Inflammatory macrophage treated with lipopolysaccharide for 4 hours (primary cell): ENCODE data around the gene FKBP8.
A peak's percentile ranks its signal among the peaks of the same experiment; 100 is the strongest.
"Not testable (repeated sequence)": the region's sequence is repeated elsewhere in the genome, so short reads cannot be mapped to it uniquely, and the experiment has no call there.

Experiments used
- DNase-seq: peaks from one replicate; pipeline ENCODE4 v3.0.0-alpha.2; 2020

Gene FKBP8

DNA sequence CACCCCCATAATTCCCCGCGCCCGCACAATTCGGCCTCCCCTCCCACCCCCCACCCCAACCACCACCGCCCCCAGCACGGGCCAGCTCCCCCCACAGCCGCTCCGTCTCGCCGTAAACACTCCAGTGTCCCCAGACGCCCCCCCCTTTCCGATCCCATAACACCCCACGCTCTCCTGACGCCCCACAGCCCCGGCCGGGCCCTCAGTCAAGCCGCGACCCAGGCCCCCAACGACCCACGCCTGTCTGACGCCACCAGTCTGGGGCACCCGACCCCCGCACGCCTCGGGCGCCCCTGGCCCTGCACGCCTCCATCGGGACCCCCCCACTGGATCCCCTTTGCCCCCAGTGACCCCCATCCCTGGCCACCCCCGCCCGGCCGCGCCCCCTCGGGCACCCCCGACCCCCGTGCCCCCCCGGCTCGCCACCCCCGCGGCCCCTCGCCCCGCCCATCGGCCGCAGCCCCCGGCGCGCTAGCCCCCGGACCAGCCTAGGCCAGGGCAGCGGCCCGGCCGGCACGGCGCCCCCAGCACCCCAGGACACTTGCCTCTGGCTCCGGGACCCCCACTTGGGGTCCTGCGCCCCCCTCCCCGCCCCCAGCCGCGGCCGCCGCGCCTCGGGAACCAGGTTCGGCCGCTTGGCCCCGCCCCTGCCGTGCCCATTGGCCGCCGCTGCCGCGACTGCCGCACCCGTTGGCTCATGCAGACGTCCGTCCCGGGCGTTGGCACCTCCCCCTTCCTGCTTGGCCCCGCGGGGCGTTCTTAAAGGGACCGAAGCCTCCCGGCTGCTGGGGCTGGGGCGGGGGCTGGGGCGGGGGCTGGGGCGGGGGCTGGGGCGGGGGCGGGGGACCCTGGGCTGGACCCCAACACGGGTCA is at the start of gene FKBP8:
FKBP8 (minus strand) TSS at position 633 of the 873 bp plus-strand sequence. CDS start 1,603 bp downstream, outside the sequence.
- DNase-seq, result peak; percentile 91

DNA sequence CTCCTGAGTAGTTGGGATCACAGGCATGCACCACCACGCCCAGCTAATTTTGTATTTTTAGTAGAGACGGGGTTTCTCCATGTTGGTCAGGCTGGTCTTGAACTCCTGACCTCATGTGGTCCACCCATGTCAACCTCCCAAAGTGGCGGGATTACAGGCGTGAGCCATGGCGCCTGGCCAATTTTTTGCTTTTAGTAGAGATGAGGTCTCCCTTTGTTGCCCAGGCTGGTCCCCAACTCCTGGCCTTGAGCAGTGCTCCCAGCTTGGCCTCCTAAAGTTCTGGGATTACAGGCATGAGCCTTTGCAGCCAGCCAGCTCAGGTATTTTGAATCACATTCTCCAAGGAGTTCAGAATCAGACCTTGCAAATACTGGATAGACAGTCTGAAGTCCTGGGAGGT is 49.4 kb upstream of the FKBP8 start:
- not testable (repeated sequence) for DNase-seq

DNA sequence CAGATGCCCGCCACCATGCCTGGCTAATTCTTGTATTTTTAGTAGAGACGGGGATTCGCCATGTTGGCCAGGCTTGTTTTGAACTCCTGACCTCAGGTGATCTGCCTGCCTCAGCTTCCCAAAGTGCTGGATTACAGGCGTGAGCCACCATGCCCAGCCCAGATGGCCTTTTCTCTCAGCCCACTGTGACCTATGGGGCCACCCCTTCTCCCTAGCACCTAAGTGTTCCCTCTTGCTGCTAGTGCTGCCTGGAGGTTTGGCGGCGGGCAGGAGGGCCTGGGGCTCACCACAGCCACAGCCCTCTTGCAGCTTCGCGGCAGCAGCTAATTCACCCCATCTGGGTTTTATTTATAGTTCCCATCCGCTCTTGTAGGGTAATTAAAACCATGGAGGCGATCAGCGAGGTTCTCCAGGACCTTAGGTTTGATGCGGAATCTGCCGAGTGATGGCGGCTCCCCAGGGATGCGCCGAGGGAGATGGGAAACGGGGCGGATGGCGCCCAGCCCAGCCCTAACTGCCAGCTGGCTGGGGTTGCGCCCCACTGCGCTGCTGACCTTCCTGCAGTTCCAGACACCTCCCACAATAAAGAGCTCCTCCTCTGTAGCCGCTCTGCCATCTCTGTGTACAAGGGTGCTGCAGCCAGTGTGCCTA is 48.5 kb upstream of the FKBP8 start:
- DNase-seq, result no peak

DNA sequence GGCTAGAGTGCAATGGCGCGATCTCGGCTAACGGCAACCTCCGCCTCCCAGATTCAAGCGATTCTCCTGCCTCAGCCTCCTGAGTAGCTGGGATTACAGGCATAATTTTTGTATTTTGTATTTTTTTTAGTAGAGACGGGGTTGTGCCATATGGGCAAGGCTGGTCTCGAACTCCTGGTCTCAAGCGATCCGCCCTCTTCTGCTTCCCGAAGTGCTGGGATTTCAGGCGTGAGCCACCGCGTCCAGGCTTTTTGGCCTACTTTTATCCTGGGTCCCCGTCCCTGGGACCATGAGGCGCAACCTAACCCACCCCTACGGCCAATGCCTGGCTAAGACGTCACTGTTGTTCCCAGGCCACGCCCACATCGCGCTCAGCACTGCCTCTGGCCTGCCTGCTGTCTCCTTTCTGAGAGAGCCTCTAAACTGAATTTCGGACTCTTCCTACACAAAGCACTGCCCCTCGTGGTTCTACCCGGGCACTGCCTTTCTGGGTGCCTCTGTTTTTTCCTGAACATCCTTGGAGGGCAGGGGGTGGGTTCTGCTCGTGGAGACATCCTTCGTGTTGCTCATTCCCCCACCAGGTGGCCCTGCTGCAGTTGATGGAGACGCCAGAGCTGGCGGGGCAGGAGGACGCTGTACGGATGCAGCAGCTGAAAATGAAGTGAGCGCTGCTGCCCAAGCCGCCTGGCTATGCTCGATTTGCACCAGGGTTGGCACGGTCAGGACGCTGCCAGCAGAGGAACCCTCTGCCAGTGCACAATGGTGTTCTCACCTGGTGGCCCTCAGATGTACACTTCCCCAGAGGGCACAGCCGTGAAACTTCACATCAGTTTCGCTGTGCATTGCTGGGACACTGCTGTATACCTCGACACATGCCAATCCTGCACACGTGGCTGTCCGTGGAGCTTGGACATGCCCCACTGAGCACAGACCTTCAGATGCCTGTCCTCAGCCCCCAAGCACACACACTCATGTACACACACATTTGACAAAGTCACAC is 47.2 kb upstream of the FKBP8 start:
- DNase-seq, result peak; percentile 32

DNA sequence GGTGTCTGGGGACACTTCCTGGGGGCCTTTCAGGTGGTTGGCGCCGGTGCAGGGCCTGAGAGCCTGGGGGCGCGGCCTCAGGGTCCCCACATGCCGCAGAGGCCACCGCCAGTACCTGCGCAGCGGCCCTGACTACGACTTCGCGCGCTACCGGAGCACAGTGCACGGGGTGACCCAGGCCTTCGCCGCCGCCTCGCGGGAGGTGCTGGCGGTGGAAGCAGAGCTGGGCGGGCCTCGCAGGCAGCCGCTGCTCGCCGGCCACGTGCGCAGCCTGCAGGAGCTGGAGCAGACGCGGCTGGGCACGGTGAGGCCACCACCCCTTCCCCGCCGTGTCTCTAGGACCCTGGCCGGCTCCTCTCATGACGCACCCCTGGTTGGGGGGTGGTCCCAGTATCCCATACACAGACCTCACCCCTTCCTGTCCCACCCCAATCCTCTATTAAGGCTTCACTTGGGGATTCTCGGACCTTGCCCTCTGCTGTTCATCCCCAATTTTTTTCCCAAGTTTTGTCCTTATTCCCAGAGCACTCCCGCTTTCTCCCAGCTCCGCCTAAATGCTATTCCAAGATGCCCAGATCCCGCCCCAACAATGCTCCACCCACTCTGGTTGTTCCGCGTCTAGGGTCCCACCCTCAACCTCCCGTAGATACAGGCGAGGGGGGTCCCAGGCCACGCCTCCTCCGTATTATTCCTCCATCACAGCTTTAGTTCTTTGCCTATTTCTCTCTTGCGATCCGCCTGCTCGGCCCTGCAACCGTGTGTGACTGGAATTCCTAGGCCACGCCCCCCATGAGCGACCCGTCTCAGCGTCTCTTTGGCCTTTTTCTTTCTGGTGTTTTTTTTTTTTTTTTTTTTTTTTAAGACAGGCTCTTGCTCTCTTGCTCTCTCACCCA is 46.3 kb upstream of the FKBP8 start:
- DNase-seq, result peak; percentile 74

DNA sequence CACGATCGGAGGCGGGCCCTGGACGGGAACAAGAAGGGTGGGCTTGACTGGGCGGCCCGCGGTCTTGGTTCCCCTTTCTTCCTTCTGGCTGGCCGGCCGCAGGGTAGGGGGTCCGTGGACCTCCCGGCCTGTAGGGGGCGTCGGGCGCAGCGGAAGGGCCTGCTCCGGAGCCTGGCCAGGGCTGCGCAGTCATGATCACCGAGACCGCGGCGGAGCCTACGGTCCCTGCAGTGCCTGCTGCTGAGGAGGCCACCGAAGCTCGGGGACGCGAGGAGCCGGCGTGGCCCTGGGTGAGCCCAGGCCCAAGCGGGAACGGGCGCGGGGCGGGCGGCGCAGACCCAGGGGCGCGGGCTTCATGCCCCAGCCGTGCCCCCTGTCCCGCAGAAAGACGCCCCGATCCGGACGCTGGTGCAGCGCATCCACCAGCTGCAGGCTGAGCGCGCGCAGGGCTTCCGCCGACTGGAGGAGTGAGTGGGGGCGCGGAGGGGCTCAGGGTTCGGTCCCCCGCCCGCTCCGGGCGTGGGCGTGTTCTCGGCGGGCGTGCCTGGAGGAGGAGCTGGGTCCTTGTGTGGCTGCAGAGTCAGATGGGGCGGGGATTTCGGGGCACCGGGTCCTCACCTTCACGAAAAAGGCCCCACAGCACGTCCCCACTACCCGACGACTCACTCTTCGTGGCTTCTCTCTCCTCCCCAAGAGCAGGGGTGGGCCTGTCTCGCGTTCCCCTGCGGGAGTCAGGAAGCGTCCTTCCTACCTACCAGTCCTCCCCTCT is 45.4 kb upstream of the FKBP8 start, which contains the start of gene REX1BD:
REX1BD (plus strand) TSS at position 188 of the 769 bp plus-strand sequence; CDS start at position 192, 4 bp downstream.
- peak; percentile 86 for DNase-seq

DNA sequence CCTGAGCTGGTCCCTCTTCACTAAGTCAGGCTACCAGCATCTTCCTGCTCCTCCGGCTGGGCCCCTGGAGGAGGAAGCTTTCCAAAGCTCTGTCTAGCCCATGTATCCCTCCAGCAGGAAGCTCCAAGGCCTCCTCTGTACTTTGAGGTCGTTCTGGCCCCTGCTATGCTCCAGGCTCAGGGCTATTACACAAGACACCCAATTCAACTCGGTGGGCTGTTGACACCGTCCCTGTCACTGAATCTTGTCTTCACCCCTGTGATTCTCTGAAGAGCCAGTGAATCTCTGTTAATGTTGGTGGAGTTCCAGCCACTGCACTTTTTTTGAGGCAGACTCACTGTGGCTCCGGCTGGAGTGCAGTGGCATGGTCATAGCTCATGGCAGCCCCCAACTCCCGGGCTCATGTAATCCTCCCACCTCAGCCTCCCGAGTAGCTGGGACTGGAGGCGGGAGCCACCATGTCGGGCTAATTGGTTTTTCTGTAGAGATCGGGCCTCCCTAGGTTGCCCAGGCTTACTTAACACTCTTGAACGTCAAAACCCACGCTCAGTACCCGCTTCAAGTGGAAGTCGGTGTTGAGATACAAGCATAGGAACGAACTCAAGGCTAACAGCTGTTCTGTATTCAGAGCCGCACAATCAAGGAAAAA is 44.7 kb upstream of the FKBP8 start:
- DNase-seq, result no peak

DNA sequence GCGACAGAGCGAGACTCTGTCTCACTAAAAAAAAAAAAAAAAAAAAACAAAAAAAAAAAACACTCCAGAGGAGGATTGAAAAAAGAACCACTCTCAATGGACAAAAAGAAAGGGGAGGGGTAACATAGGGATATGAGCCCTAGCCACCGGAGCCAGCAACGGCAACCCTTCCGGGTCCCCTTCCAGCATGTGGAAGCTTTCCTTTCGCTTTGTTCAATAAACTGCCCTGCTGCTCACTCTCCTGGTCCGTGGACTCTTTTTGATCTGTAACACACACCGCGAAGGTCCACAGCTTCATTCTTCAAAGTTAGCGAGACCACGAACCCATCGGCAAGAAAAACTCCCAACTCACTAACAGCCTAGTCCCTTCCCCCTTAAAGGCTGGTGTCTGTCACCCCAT is 44.2 kb upstream of the FKBP8 start:
- no peak for DNase-seq

DNA sequence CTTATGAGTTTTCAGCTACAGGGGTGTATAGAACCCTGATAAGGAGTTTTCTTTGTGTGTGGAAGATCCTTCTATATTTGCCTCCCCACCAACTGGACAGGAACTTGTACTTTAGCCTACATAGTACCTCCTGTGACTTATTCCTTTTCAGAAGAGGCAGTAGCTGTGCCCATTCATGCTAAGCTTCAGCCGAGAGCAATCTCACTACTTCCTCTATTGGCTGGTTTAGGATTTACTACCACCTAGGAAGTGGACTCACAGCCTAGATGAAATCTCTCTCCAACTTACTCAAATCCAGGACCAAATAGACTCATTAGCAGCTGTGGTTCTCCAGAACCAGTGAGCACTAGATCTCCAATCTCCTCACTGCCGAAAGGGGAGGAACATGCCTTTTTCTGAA is 42.9 kb upstream of the FKBP8 start:
- DNase-seq, result peak; percentile 77

DNA sequence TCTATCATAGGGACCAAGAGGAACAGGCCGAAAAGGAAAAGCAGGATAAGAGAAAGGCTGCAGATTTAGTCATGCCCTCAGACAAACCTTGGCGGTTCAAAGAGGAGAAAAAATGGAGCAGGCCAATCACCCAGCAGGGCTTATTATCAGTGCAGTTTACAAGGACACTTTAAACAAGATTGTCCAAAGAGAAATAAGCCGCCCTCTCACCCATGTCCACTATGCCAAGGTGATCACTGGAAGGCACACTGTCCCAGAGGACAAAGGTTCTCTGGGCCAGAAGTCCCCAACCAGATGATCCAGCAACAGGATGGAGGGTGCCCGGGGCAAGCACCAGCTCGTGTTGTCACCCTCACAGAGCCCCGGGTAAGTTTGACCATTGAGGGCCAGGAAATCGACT is 36.9 kb upstream of the FKBP8 start:
- DNase-seq, result no peak

DNA sequence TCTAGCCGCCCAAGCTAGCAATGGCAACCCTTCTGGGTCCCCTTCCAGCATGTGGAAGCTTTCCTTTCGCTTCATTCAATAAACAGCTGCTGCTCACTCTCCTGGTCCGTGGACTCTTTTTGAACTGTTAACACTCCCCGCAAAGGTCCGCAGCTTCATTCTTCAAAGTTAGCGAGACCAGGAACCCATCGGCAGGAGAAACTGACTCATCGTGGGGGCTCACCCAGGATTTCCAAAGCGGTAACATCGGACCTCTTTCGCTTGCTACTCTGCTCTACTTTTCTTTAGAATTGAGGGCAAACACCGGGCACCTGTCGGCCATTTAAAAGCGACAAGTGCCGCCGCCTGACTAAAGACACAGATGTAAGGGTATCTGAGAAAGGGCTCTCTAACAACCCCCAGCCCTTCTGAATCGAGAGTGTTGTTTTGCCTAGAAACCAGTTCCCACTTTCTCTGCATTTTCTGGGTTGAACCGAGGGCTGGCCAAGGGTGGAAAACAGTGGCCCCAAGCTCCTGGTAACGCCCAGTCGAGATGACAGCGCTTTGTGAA is 34.1 kb upstream of the FKBP8 start:
- no peak for DNase-seq

DNA sequence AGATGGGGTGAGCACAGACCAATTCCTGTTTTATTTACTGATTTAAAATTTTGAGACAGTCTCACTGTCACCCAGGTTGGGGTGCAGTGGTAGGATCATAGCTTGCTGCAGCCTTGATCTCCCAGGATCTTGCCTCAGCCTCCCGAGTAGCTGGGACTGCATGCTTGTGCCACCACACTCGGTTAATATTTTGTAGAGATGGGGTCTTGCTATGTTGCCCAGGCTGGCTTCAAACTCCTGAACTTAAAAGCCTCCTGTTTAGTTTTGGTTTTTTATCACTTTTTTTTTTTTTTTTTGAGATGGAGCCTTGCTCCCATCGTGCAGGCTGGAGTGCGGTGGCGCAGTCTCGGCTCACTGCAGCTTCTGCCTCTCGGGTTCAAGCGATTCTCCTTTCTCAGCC is 33.0 kb upstream of the FKBP8 start:
- DNase-seq, result no peak

DNA sequence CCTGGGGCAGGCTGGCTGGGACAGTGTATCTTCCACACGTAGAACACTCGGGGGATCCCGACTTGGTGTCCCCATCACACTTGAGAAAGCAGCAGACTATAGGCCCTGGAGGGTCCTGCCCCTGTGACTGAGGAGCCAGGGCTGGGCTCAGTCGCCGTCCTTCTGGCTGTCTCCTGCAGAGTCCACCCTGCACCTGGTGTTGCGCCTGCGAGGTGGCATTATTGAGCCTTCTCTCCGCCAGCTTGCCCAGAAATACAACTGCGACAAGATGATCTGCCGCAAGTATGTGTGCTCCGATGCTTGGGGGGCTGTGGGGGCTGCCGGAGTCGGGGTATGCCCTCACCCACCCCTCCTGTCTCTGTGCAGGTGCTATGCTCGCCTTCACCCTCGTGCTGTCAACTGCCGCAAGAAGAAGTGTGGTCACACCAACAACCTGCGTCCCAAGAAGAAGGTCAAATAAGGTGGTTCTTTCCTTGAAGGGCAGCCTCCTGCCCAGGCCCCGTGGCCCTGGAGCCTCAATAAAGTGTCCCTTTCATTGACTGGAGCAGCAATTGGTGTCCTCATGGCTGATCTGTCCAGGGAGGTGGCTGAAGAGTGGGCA is 31.4 kb upstream of the FKBP8 start:
- DNase-seq, result no peak

DNA sequence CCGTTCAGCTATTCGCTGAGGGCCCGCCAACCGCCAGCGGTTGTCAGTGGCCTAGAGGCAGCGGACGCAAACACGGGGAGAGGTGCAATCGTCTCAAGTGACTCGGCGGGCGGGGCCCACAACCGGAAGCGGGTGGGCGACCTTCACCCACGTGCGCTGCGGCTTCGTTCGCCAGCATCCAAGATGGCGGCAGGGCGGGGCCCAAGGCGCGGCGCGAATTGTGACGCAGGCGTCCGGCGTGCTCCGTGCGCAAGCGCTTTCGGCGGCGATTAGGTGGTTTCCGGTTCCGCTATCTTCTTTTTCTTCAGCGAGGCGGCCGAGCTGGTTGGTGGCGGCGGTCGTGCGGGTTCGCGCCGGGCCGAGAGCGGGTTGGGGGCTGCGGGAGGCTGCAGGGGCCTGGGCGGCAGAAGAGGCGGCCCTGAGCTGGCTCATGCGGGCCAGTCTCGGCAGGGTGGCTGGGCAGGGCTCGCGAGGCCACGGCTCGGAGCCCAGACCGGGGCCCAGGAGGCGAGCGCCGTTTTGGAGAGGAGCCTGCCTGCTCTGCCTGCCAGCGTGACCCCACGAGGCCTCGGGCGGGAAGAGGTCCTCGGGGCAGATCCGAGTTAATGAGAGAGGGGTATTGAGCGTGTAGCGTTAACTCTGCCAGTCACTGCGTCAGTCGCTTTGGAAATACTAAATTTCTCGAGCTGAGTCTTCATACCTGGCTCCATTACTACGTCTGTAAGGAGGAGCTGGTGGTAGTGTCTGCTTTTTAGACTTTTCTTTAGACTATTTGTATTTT is 28.4 kb upstream of the FKBP8 start, which contains the start of gene UBA52:
UBA52 (plus strand) TSS at position 294 of the 781 bp plus-strand sequence. CDS start 1,444 bp downstream, outside the sequence.
- peak; percentile 99 for DNase-seq

DNA sequence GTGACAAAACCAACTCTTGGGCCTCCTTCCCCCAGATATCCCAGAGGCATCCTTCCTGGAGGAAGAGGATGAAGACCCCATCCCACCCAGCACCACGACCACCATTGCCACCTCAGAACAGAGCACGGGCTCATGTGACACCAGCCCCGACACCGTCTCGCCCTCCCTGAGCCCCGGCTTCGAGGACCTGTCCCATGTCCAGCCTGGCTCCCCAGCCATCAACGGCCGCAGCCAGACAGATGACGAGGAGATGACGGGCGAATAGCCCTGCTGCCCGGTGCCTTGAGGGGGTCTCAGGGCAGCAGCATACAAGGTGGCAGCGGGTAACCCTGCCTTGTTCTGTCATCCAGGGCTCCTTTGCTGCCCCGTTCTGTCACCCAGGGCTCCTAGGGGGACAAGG is 25.0 kb upstream of the FKBP8 start:
- no peak for DNase-seq

DNA sequence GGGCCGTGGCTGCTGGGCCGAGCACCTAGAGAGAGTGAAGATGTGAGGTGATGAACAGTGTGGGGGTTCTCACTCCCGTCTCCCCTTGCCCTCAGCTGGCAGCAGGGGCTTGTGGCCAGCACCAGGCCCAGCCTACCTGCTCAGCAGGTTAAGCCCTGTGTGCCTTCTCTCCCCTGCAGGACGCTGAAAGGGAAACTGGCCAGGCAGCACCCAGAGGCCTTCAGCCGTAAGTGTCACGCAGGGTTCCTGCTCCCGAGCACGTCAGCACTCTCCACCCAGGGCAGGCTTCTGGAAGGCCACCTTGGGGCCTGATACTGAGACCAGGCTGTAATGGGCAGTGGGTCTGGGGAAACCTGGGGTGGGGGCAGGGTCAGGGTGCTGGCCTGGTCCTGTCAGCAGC is 23.6 kb upstream of the FKBP8 start:
- no peak for DNase-seq

DNA sequence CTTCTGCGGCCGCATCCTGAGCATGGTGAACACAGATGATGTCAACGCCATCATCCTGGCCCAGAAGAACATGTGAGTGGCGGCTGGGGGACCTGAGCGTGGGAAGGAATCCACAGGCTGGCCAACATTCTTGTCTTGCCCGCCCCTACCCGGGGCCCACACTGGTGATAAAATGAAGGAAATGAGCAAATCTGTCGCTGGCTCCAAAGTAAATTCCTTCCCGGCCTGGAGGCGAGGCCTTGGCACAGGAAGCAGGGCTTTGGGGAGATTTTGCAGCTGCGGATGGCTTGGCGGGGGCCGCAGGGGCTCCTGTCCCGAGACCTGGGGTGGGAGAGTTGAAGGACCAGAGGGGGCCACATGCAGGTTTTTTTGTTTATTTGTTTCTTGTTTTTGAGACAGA is 18.7 kb upstream of the FKBP8 start:
- no peak for DNase-seq

DNA sequence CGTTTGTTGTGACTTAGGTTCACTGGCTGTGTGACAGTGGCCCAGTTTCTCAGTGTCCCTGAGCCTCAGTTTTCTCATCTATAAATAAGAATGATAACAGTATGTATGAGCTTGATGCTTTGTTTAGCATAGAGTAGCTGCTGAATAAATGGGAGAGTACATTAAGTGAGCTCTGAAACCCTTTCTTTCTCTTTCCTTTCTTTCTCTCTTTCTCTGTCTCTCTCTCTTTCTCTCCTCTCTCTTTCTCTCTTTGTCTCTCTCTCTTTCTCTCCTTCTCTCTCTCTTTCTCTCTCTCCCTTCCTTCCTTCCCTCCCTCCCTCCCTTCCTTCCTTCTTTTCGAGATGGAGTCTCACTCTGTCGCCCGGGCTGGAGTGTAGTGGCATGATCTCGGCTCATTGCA is 16.3 kb upstream of the FKBP8 start:
- no peak for DNase-seq

DNA sequence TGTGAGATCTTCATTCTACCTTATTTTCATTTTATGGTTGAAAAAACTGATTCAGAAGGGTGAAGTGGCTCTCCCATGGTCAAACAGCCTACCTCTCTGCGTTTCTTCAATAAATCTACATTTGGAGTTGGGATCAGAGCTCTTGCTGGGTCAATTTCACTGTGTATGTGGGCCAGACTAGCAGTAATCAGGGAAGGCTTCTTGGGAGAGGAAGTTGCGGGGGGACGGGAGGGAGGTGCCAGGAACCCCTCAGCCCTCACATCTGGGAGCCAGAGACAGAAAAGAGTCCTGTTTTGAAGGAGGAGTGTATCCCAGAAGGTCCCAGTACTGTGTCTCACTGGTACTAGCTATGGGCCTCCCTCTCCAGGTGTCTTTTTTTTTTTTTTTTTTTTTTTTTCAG is 15.2 kb upstream of the FKBP8 start:
- no peak for DNase-seq
